Measurements from ENCODE around the gene FIBCD1.

DNA sequence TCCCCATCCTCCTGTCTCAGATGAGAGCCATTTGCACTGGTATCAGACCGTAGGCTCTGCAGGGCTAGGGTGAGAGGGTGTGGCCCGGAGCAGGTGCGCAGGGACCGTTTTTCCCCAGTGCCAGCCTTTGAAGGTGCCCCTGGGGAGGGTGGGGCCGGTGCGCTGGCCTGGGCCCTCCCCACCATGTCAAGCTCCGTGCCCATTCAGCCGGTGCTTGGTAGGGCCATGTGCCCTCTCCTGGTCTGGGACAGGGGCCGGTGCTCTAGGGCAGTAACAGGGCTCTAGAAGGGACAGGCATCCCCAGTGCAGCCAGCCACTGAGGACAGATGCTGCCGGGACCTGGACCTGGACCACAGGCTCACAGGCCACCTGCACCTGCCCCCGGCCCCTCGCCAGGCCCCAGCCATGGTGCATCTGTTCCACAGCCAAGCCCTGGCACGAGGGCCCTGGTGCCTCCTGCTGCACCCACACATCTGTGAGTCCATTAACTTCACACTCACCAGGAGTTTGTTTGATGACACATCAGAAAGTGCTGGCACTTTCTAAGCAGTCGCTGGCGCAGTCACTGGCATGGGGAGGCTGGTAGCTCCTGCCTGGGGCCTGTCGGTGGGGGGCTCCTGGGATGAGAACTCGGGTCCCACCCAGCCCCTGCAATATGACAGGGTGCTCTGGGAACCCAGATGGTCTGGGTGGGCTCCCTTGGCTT is 37.4 kb downstream of the FIBCD1 start:
- no peak for TF ChIP-seq POLR2A (IDR thresholded peaks at IDR 0.05)
- TF ChIP-seq, protein P1, sequence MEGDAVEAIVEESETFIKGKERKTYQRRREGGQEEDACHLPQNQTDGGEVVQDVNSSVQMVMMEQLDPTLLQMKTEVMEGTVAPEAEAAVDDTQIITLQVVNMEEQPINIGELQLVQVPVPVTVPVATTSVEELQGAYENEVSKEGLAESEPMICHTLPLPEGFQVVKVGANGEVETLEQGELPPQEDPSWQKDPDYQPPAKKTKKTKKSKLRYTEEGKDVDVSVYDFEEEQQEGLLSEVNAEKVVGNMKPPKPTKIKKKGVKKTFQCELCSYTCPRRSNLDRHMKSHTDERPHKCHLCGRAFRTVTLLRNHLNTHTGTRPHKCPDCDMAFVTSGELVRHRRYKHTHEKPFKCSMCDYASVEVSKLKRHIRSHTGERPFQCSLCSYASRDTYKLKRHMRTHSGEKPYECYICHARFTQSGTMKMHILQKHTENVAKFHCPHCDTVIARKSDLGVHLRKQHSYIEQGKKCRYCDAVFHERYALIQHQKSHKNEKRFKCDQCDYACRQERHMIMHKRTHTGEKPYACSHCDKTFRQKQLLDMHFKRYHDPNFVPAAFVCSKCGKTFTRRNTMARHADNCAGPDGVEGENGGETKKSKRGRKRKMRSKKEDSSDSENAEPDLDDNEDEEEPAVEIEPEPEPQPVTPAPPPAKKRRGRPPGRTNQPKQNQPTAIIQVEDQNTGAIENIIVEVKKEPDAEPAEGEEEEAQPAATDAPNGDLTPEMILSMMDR (IDR thresholded peaks at IDR 0.05): no peak
